Heart left ventricle (tissue), 16 donors: ENCODE data around the gene SLITRK6. TPM values are rescaled to one million over a fixed set of nuclear protein-coding genes. Genes with fewer than 3 reads are reported as not detected.

Experiments used
- ATAC-seq, 4 donors: fragments of 200-7000 bp; cut with Tn5 transposase; one replicate each; pipeline ENCODE4 v1.9.1; 2020 to 2022; ENCODE audit warnings: moderate library complexity in 4 of 4, mild to moderate bottlenecking in 3 of 4, moderate number of reproducible peaks in 1 of 4
- DNase-seq, 5 donors: peaks; one replicate each; pipeline ENCODE4 v3.0.0-alpha.2; 2020
- H3K27ac ChIP-seq, 12 donors: fragments of 200-600 bp; sonication (generic) in 4 of 12; one replicate each; pipeline versions ENCODE4 v1.5.0 to v1.8.0; 2016 to 2022; ENCODE audit warnings: mild to moderate bottlenecking in 2 of 12
- H3K27me3 ChIP-seq, 9 donors: fragments of 200-600 bp; sonication (generic) in 2 of 9; one replicate each; pipeline versions ENCODE4 v1.5.1 to v1.8.0; 2016 to 2022; ENCODE audit warnings: mild to moderate bottlenecking in 3 of 9
- H3K36me3 ChIP-seq, 9 donors: fragments of 200-600 bp; sonication (generic) in 2 of 9; one replicate each; pipeline versions ENCODE4 v1.5.0 to v1.8.0; 2018 to 2022; ENCODE audit warnings: mild to moderate bottlenecking in 2 of 9
- H3K4me1 ChIP-seq, 12 donors: fragments of 200-600 bp; sonication (generic) in 4 of 12; one replicate each; pipeline versions ENCODE4 v1.5.0 to v1.8.0; 2016 to 2022; ENCODE audit warnings: mild to moderate bottlenecking in 3 of 12
- H3K4me3 ChIP-seq, 12 donors: fragments of 200-600 bp; sonication (generic) in 4 of 12; one replicate each; pipeline versions ENCODE4 v1.5.0 to v1.8.0; 2017 to 2022; ENCODE audit warnings: mild to moderate bottlenecking in 9 of 12, moderate library complexity in 4 of 12
- H3K9me3 ChIP-seq, 12 donors: fragments of 200-600 bp; sonication (generic) in 4 of 12; one replicate each; pipeline versions ENCODE4 v1.5.0 to v1.8.0; 2016 to 2022; ENCODE audit warnings: mild to moderate bottlenecking in 1 of 12
- POLR2A ChIP-seq, 2 donors: fragments of 450-650 bp; IDR thresholded peaks; one replicate each; pipeline ENCODE4 v1.6.1; 2017; ENCODE audit warnings: antibody characterized with exemption in 2 of 2, mild to moderate bottlenecking in 2 of 2, moderate library complexity in 2 of 2
- WGBS, 4 donors: extraction: QIAGEN DNeasy Blood & Tissue Kit in 2 of 4; methylation state at CpG; one replicate each; pipeline versions ENCODE4 v1.1.5 to v1.1.7; 2013 to 2018; 5-methylcytosine and 5-hydroxymethylcytosine counted together
- intact Hi-C, 10 donors: fragments of 100-400 bp; cut with DNase I; formaldehyde crosslinking; loops; one replicate each; pipeline versions ENCODE4 v1.11.1 to v1.14.2; 2022
- polyA plus RNA-seq, 2 donors: library from polyadenylated mRNA; stranded (reverse); fragments of 200-250 nt; gene quantifications; one replicate each; pipeline ENCODE4 v1.2.3, GENCODE V29; 2013
- total RNA-seq, 9 donors: library from RNA; depleted of rRNA in 2 of 9; stranded (reverse); fragments of >200 nt in 2 of 9; fragmentation: NEBNext Ultra II Directional in 3 of 9; extraction: Animal tissue kit (Norgen Biotek cat#: 25700) in 3 of 9; gene quantifications; one replicate each; pipeline versions ENCODE4 v1.1.0 to v1.2.4, GENCODE V29; 2016 to 2023
- TF ChIP-seq, protein P1 (sequence below), 12 donors: fragments of 200-600 bp; sonication (generic) in 4 of 12; IDR thresholded peaks; one replicate each; pipeline versions ENCODE4 v1.5.0 to v1.8.0; 2018 to 2022; ENCODE audit warnings: antibody characterized with exemption in 12 of 12, mild to moderate bottlenecking in 5 of 12
- donor health status: ischemic (EF 13 %, LVEDD 7.1; RV severe dilation, severe dysfunction).
- donor health status: healthy with polysubstance abuse.
- donor health status: DM: no; HTN: yes; CAD: no.
- donor health status: DM: no; HTN: no; CAD: no.
- donor health status: ischemic (EF 25% LVEDD 6.9; RV normal size, moderate dysfunction).
- donor health status: ischemic (EF 25% LVEDD 5.7; RV mildly dilated, moderate dysfunction).
- donor health status: healthy.
- donor health status: DM: yes; HTN: yes; CAD: no.
- donor health status: ischemic (EF 35%, LVEDD 5.7; RV mildly dilated, moderate dysfunction).
- donor health status: nonischemic (EF 11% LVEDD 7.7; RV severe dilation, severe dysfunction).
- donor health status: DM: yes; HTN: yes; CAD: no.
- donor health status: PGD.
- donor health status: ischemic (EF 29% LVEDD 5.4; RV normal size, mild dysfunction).
- donor health status: nonischemic (EF 23%, LVEDD 6.1; RV moderate dilation, normal function).

The SLITRK6 gene
- total and polyA plus RNA-seq, 11 donors: 0.07 to 1.1 (median 0.60) TPM

DNA sequence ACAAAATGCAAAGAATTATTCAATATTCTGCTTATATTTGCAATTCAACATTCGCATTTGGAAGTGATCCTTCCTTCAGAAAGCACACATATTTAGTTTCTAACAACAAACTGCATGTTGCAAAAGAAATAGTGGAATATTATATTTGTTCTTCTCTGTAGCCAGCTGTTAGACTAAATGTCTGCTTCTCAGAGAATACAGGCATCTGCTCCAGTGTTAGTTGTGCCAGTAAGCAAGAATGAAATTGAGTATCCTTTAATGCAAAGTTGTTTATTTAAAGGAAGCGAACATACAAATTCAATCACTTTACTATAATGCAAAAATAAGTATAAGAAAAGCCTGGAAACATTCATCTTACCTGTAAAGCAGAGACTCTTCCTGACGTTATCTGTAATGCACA, 663 bp downstream of the SLITRK6 start:
- TF ChIP-seq, protein P1, sequence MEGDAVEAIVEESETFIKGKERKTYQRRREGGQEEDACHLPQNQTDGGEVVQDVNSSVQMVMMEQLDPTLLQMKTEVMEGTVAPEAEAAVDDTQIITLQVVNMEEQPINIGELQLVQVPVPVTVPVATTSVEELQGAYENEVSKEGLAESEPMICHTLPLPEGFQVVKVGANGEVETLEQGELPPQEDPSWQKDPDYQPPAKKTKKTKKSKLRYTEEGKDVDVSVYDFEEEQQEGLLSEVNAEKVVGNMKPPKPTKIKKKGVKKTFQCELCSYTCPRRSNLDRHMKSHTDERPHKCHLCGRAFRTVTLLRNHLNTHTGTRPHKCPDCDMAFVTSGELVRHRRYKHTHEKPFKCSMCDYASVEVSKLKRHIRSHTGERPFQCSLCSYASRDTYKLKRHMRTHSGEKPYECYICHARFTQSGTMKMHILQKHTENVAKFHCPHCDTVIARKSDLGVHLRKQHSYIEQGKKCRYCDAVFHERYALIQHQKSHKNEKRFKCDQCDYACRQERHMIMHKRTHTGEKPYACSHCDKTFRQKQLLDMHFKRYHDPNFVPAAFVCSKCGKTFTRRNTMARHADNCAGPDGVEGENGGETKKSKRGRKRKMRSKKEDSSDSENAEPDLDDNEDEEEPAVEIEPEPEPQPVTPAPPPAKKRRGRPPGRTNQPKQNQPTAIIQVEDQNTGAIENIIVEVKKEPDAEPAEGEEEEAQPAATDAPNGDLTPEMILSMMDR (IDR thresholded peaks at IDR 0.05): no peak
- no peak for TF ChIP-seq POLR2A (IDR thresholded peaks at IDR 0.05)
- Histone ChIP-seq H3K4me1 (no peaks in the 10 kb centered on the region), H3K27ac (no peak overlapping the region), H3K27me3 (no peaks in the 10 kb centered on the region), H3K4me3 (peak overlapping the region in 3 of 12 donors; percentile 3 to 37 (median 5)), H3K9me3 (no peaks in the 10 kb centered on the region), H3K36me3 (no peaks in the 10 kb centered on the region)
- DNase-seq (no peak), ATAC-seq (no peak)
- intact Hi-C loops: no loop called here
- WGBS, 4 donors: 50 to 65% (median 57%) methylated on average over 3 of the region's 3 CpGs

DNA sequence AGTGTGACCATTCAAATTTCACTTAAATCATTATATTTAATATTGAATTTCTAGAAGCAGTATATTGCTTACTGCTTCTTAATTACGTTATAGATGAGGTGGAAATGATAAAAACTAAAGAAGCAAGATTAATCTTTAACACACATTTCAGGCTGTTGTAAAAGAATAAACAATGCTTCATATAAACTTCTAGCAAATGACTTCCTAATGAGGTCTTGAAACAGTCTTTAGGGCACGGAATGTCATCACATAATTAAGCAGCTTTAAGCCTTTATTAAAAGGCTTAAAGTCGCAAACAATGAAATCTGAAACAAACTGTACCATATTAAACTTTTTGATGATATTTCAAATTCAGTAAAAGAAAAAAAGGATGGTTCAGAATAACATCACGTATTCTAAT, 1.9 kb downstream of the SLITRK6 start:
- intact Hi-C loops: no loop called here
- Histone ChIP-seq H3K4me1 (no peaks in the 10 kb centered on the region), H3K9me3 (no peaks in the 10 kb centered on the region), H3K27me3 (no peaks in the 10 kb centered on the region), H3K36me3 (no peaks in the 10 kb centered on the region), H3K4me3 (peak overlapping the region in 1 of 12 donors; percentile 37), H3K27ac (no peak overlapping the region)
- ATAC-seq (no peak), DNase-seq (no peak)
- WGBS, 4 donors: 60 to 71% (median 66%) methylated on average over 4 of the region's 4 CpGs
- no peak for TF ChIP-seq POLR2A (IDR thresholded peaks at IDR 0.05)
- TF ChIP-seq, protein P1 (IDR thresholded peaks at IDR 0.05): no peak

GRCh38 chr13:85785205-85785604, 14.0 kb downstream of the SLITRK6 start:
- no peaks in the 10 kb centered on the region for H3K4me1 ChIP-seq
- H3K4me3 ChIP-seq: no peak overlapping the region
- TF ChIP-seq POLR2A (IDR thresholded peaks at IDR 0.05): no peak
- TF ChIP-seq, protein P1 (IDR thresholded peaks at IDR 0.05): no peak
- H3K36me3 ChIP-seq: no peaks in the 10 kb centered on the region
- H3K9me3 ChIP-seq: no peaks in the 10 kb centered on the region
- no peak for ATAC-seq
- intact Hi-C loops: no loop called here
- no peak overlapping the region for H3K27ac ChIP-seq
- DNase-seq: no peak
- H3K27me3 ChIP-seq: no peaks in the 10 kb centered on the region
- WGBS, 4 donors: 49 to 66% (median 53%) methylated on average over 3 of the region's 3 CpGs

- no peaks in the 10 kb centered on the region for H3K27me3 ChIP-seq
- DNase-seq (no peak), ATAC-seq (no peak)
- WGBS, 4 donors: 72 to 84% (median 83%) methylated on average over 3 of the region's 3 CpGs
- no peaks in the 10 kb centered on the region for H3K4me1 ChIP-seq
- no peak for TF ChIP-seq POLR2A (IDR thresholded peaks at IDR 0.05)
- TF ChIP-seq, protein P1 (IDR thresholded peaks at IDR 0.05): no peak
- H3K36me3 ChIP-seq: no peaks in the 10 kb centered on the region
- H3K9me3 ChIP-seq: peaks cover 0 to 8% (median 0%) of the 10 kb centered on the region in 12 donors
- no peak overlapping the region for H3K27ac ChIP-seq
- intact Hi-C loops: no loop called here
- no peak overlapping the region for H3K4me3 ChIP-seq
Observed at GRCh38 chr13:85772367-85772766, 26.9 kb downstream of the SLITRK6 start.
